ENCODE data around the gene SFN. TPM values are rescaled to one million over a fixed set of nuclear protein-coding genes. Genes with fewer than 3 reads are reported as not detected.
A peak's percentile ranks its signal among the peaks of the same experiment; 100 is the strongest.

Gene SFN
- polyA plus RNA-seq, 2 of the 4 experiments (the other 2 are of a cell fraction): 39.8 to 141 TPM

DNA sequence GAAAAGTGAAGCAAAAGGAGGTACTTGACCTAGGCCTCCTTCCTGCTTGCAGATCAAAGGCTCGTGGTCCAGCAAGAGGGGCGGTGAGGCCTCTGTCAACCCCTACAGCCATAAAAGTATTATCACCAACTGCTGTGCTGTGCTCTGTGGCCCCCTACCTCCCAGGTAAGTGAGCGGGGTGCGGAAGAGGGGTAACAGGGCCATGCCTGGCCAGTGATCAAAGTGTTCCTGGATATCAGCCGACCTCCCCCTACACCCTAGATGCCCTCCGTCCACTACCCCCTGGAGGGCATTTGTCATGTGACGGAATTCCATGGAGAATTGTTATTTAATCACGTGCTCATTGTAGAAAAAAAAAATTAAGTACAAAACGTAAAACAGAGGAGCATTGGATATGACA is 10.2 kb upstream of the SFN start:
- FAIRE-seq (no peak), DNase-seq (ENCODE audit: low read depth in 1 of 2, low spot score in 1 of 2) (no peak), ATAC-seq (no peak)
- H3K4me1 ChIP-seq: peaks cover 41% of the 10 kb centered on the region
- H3K4me3 ChIP-seq: no peak overlapping the region
- TF ChIP-seq, protein P1, sequence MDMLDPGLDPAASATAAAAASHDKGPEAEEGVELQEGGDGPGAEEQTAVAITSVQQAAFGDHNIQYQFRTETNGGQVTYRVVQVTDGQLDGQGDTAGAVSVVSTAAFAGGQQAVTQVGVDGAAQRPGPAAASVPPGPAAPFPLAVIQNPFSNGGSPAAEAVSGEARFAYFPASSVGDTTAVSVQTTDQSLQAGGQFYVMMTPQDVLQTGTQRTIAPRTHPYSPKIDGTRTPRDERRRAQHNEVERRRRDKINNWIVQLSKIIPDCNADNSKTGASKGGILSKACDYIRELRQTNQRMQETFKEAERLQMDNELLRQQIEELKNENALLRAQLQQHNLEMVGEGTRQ (IDR thresholded peaks at IDR 0.05): 0 out of 2 replicates have a peak, but pooled peaks have one; percentile 11
- no peak for TF ChIP-seq JUNB (IDR thresholded peaks at IDR 0.05)
- TF ChIP-seq SMC3 (IDR thresholded peaks at IDR 0.05): no peak
- 68% methylated on average over 9 of the region's 9 CpGs for WGBS (ENCODE audit: missing lambda C conversion rate)
- no peak overlapping the region for H3K4me2 ChIP-seq
- ChIA-PET POLR2A (no interaction called here), CTCF (interaction anchor here (1.3 kb wide), 1 partner anchor 29 kb away, joined by 3 read pairs; no protein-coding TSS in a partner anchor)
- H3K9me3 ChIP-seq: no peaks in the 10 kb centered on the region
- H3K27ac ChIP-seq: peak overlapping the region; percentile 24 to 58; a peak in 4 of 6 replicates

DNA sequence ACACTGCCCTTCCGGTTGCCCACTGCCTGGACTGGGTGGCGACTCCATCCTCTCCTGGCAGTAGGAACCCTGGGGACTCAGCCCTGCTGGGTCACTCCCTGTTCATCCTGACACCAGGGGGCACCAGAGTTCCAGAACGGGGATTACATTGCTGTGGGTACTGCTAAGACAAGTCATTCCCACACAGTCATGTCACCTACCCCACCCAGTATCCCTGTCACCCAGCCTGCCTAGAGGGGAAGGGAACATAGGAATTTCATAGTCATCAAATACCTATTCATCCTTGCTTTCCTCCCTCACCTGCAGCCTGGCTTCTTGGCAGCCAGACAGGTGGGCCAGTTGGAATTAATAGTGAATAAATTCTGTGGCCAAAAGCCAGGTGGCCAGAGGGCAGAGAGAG is 9.8 kb upstream of the SFN start:
- ATAC-seq (peak; percentile 67 to 83), FAIRE-seq (no peak), DNase-seq (ENCODE audit: low read depth in 1 of 2, low spot score in 1 of 2) (peak; percentile 83 to 89)
- WGBS (ENCODE audit: missing lambda C conversion rate): 23% methylated on average over 2 of the region's 3 CpGs
- peak overlapping the region; percentile 58 to 61; a peak in 5 of 6 replicates for H3K27ac ChIP-seq
- no peaks in the 10 kb centered on the region for H3K9me3 ChIP-seq
- H3K4me1 ChIP-seq: peaks cover 36% of the 10 kb centered on the region
- ChIA-PET POLR2A (no interaction called here), CTCF (interaction anchor here (1.0 to 1.5 kb wide), 3 partner anchors 9 to 28 kb away, joined by 3 to 5 read pairs (median 3); no protein-coding TSS in a partner anchor)
- H3K4me2 ChIP-seq: no peak overlapping the region
- H3K4me3 ChIP-seq: no peak overlapping the region
- TF ChIP-seq, protein P2, sequence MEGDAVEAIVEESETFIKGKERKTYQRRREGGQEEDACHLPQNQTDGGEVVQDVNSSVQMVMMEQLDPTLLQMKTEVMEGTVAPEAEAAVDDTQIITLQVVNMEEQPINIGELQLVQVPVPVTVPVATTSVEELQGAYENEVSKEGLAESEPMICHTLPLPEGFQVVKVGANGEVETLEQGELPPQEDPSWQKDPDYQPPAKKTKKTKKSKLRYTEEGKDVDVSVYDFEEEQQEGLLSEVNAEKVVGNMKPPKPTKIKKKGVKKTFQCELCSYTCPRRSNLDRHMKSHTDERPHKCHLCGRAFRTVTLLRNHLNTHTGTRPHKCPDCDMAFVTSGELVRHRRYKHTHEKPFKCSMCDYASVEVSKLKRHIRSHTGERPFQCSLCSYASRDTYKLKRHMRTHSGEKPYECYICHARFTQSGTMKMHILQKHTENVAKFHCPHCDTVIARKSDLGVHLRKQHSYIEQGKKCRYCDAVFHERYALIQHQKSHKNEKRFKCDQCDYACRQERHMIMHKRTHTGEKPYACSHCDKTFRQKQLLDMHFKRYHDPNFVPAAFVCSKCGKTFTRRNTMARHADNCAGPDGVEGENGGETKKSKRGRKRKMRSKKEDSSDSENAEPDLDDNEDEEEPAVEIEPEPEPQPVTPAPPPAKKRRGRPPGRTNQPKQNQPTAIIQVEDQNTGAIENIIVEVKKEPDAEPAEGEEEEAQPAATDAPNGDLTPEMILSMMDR (IDR thresholded peaks at IDR 0.05): peak; percentile 61
- no peak for TF ChIP-seq SREBF2 (IDR thresholded peaks at IDR 0.05)
- TF ChIP-seq RAD21 (conservative IDR thresholded peaks at IDR 0.05 in 1 of 2, IDR thresholded peaks at IDR 0.05 in 1 of 2): peak; percentile 59 to 65
- TF ChIP-seq SMC3 (IDR thresholded peaks at IDR 0.05): peak; percentile 56
- TF ChIP-seq MAZ (IDR thresholded peaks at IDR 0.05; ENCODE audit: borderline replicate concordance, low read depth, low read length): no peak
- no peak for TF ChIP-seq RARB (CRISPR knock-in tag; IDR thresholded peaks at IDR 0.05)
- no peak for TF ChIP-seq RCOR1 (IDR thresholded peaks at IDR 0.05; ENCODE audit: low read depth, low read length)
- TF ChIP-seq NPAS2 (CRISPR knock-in tag; IDR thresholded peaks at IDR 0.05; ENCODE audit: borderline replicate concordance): no peak
- TF ChIP-seq BHLHE40 (IDR thresholded peaks at IDR 0.05; ENCODE audit: low read depth, low read length): no peak
- TF ChIP-seq MAFK (IDR thresholded peaks at IDR 0.05; ENCODE audit: partially characterized antibody): peak; percentile 23

GRCh38 chr1:26853600-26853999 is 9.3 kb upstream of the SFN start:
- CTCF ChIA-PET: interaction anchor here (1.0 to 1.5 kb wide), 3 partner anchors 9 to 28 kb away, joined by 3 to 5 read pairs (median 3); no protein-coding TSS in a partner anchor
- DNase-seq (ENCODE audit: low read depth in 1 of 2, low spot score in 1 of 2) (no peak), ATAC-seq (no peak), FAIRE-seq (no peak)
- Histone ChIP-seq H3K27ac (peak overlapping the region; percentile 58 to 61; a peak in 5 of 6 replicates), H3K4me3 (no peak overlapping the region), H3K4me2 (no peak overlapping the region), H3K4me1 (peaks cover 32% of the 10 kb centered on the region), H3K9me3 (no peaks in the 10 kb centered on the region)
- no peak for TF ChIP-seq JUNB (IDR thresholded peaks at IDR 0.05)
- no peak for TF ChIP-seq POLR2AphosphoS2 (conservative IDR thresholded peaks at IDR 0.05; ENCODE audit: low read length)
- TF ChIP-seq MAZ (IDR thresholded peaks at IDR 0.05; ENCODE audit: borderline replicate concordance, low read depth, low read length): no peak
- no peak for TF ChIP-seq HOXA7 (CRISPR knock-in tag; IDR thresholded peaks at IDR 0.05)
- TF ChIP-seq NFE2L2 (conservative IDR thresholded peaks at IDR 0.05; ENCODE audit: low read length): no peak
- TF ChIP-seq, protein P3, sequence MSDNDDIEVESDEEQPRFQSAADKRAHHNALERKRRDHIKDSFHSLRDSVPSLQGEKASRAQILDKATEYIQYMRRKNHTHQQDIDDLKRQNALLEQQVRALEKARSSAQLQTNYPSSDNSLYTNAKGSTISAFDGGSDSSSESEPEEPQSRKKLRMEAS (IDR thresholded peaks at IDR 0.05): no peak
- TF ChIP-seq ZFP36 (IDR thresholded peaks at IDR 0.05; ENCODE audit: borderline replicate concordance, partially characterized antibody): no peak
- TF ChIP-seq NR3C1 (IDR thresholded peaks at IDR 0.05): no peak
- no peak for TF ChIP-seq GATA3 (IDR thresholded peaks at IDR 0.05; ENCODE audit: borderline replicate concordance)
- no peak for TF ChIP-seq ZNF302 (CRISPR knock-in tag; IDR thresholded peaks at IDR 0.05)
- no peak for TF ChIP-seq HOXB5 (CRISPR knock-in tag; IDR thresholded peaks at IDR 0.05)
- TF ChIP-seq, protein P1 (IDR thresholded peaks at IDR 0.05): no peak
- no peak for TF ChIP-seq SREBF2 (IDR thresholded peaks at IDR 0.05)
- no peak for TF ChIP-seq EHMT2 (IDR thresholded peaks at IDR 0.05; ENCODE audit: low read depth)
- TF ChIP-seq CHD2 (IDR thresholded peaks at IDR 0.05; ENCODE audit: low read length, partially characterized antibody): no peak
- TF ChIP-seq EP300 (IDR thresholded peaks at IDR 0.05): no peak
- no peak for TF ChIP-seq MYC (IDR thresholded peaks at IDR 0.05; ENCODE audit: borderline replicate concordance, low read length)
- no peak for TF ChIP-seq SMC3 (IDR thresholded peaks at IDR 0.05)
- POLR2A ChIA-PET: no interaction called here
- 99% methylated on average over 10 of the region's 10 CpGs for WGBS (ENCODE audit: missing lambda C conversion rate)
